SU-DHL-6 (cell line): Measurements from ENCODE around the gene FHOD3.

Source experiments
- H2AFZ ChIP-seq: fragments of 200-600 bp; sonication (generic); 2 replicates; pipeline ENCODE4 v1.6.1; 2014; ENCODE audit warnings: low read depth, mild to moderate bottlenecking, moderate library complexity, mixed read lengths, antibody characterized with exemption, low read length; ENCODE audit not compliant: severe bottlenecking
- H3F3A ChIP-seq: fragments of 200-600 bp; shearing (Covaris generic); 2 replicates; pipeline ENCODE4 v1.6.0; 2016; ENCODE audit warnings: antibody characterized with exemption, mild to moderate bottlenecking; ENCODE audit not compliant: insufficient read depth
- H3K27ac ChIP-seq: fragments of 200-600 bp; sonication (generic); 2 replicates; pipeline ENCODE4 v1.5.1; 2016; ENCODE audit warnings: low read depth, mild to moderate bottlenecking, low read length, moderate library complexity, mixed read lengths
- H3K27me3 ChIP-seq: fragments of 200-600 bp; sonication (generic), shearing (Covaris generic); 2 replicates; pipeline ENCODE4 v1.6.0; 2014; ENCODE audit warnings: mild to moderate bottlenecking, low read length
- H3K36me3 ChIP-seq: fragments of 200-600 bp; sonication (generic); 2 replicates; pipeline ENCODE4 v1.6.1; 2014; ENCODE audit warnings: mild to moderate bottlenecking, low read length, mixed read lengths
- H3K4me2 ChIP-seq: fragments of 300-600, 200-600 bp; shearing (Covaris generic), sonication (generic); 2 replicates; pipeline ENCODE4 v1.6.0; 2014; ENCODE audit warnings: low read length, low read depth, mild to moderate bottlenecking; ENCODE audit not compliant: poor library complexity, severe bottlenecking
- H3K4me3 ChIP-seq: fragments of 200-600 bp; sonication (generic); 2 replicates; pipeline ENCODE4 v1.5.1; 2014; ENCODE audit warnings: antibody characterized with exemption, low read length, mild to moderate bottlenecking, mixed read lengths; ENCODE audit not compliant: insufficient read depth, poor library complexity, severe bottlenecking
- H3K79me2 ChIP-seq: fragments of 200-600 bp; sonication (generic); 2 replicates; pipeline ENCODE4 v1.6.1; 2014; ENCODE audit warnings: mild to moderate bottlenecking, low read length, moderate library complexity; ENCODE audit not compliant: insufficient read depth
- H3K9ac ChIP-seq: fragments of 200-600 bp; sonication (generic); 2 replicates; pipeline ENCODE4 v1.7.0; 2014; ENCODE audit warnings: mild to moderate bottlenecking, low read length
- H3K9me2 ChIP-seq: fragments of 200-600 bp; sonication (generic); replicated peaks from 2 replicates; pipeline ENCODE4 v1.6.1; 2014; ENCODE audit warnings: low read length; ENCODE audit not compliant: insufficient read depth
- H3K9me3 ChIP-seq: fragments of 200-600 bp; sonication (generic); 2 replicates; pipeline ENCODE4 v1.6.1; 2014; ENCODE audit warnings: low read length, mixed read lengths; ENCODE audit not compliant: insufficient read depth
- H4K20me1 ChIP-seq: fragments of 200-600 bp; sonication (generic); 2 replicates; pipeline ENCODE4 v1.6.1; 2014; ENCODE audit warnings: low read depth, mild to moderate bottlenecking, antibody characterized with exemption, low read length, moderate library complexity, mixed read lengths
- EZH2phosphoT487 ChIP-seq: fragments of 200-600 bp; sonication (generic), shearing (Covaris generic); conservative IDR thresholded peaks from 2 replicates; pipeline ENCODE4 v1.6.1; 2018; ENCODE audit warnings: mild to moderate bottlenecking, antibody characterized with exemption, low read length, moderate library complexity, mixed read lengths
- TF ChIP-seq, protein P1 (sequence below): fragments of 200-600 bp; sonication (generic); IDR thresholded peaks from one replicate; pipeline ENCODE4 v1.5.1; 2017; ENCODE audit warnings: antibody characterized with exemption, mild to moderate bottlenecking, low read length, moderate library complexity; ENCODE audit not compliant: insufficient read depth, poor library complexity, severe bottlenecking

FHOD3 gene

DNA sequence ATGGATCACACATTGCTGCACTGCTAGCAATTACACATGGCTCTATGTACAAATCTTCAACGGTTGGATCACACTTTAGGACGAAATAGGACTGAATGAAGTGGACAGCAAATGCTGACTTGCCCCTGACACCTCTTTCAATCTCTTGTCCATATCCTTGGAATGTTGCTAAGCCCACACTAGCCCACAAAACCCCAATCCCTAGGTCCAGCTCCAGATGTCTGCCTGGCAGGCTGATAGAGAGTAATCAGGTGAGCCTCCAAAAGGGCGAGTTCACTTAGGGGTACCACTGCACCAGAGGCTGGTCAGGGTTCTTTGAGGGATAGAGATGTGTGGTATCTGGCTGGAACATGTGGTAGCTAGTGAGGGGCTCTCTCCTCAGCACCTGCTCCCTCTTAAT lies 18.5 kb upstream of the FHOD3 start:
- no peak overlapping the region for H3K9ac ChIP-seq
- H3K4me2 ChIP-seq, result no peak overlapping the region
- no peak for TF ChIP-seq EZH2phosphoT487
- TF ChIP-seq, protein P1, sequence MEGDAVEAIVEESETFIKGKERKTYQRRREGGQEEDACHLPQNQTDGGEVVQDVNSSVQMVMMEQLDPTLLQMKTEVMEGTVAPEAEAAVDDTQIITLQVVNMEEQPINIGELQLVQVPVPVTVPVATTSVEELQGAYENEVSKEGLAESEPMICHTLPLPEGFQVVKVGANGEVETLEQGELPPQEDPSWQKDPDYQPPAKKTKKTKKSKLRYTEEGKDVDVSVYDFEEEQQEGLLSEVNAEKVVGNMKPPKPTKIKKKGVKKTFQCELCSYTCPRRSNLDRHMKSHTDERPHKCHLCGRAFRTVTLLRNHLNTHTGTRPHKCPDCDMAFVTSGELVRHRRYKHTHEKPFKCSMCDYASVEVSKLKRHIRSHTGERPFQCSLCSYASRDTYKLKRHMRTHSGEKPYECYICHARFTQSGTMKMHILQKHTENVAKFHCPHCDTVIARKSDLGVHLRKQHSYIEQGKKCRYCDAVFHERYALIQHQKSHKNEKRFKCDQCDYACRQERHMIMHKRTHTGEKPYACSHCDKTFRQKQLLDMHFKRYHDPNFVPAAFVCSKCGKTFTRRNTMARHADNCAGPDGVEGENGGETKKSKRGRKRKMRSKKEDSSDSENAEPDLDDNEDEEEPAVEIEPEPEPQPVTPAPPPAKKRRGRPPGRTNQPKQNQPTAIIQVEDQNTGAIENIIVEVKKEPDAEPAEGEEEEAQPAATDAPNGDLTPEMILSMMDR, result no peak
- H3K79me2 ChIP-seq, result no peaks in the 10 kb centered on the region
- H3K9me2 ChIP-seq, result no peaks in the 10 kb centered on the region
- no peak overlapping the region for H2AFZ ChIP-seq
- no peaks in the 10 kb centered on the region for H3K9me3 ChIP-seq
- no peaks in the 10 kb centered on the region for H3K27me3 ChIP-seq
- no peak overlapping the region for H3K27ac ChIP-seq
- no peak overlapping the region for H3K4me3 ChIP-seq
- no peaks in the 10 kb centered on the region for H4K20me1 ChIP-seq
- no peaks in the 10 kb centered on the region for H3F3A ChIP-seq
- H3K36me3 ChIP-seq, result no peaks in the 10 kb centered on the region

DNA sequence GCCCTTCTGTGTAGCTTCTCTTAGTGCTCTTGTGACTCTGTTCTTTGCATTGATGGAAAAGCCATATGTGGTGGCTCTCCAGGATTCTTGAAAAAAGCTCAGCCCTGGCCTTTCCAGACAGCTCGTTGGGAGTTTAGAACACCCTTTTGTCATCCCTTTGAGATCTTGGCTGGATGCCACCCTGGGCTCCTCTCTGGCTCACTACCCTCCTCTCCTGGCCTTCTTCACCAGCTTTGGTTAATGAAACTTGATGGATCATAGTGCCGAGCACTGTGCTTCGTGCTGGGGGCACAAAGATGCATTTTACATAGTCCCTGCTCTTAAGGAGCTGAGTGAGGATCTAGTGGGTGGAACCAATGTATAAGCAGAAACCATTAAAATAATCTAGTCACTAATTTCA lies 15.6 kb upstream of the FHOD3 start:
- Histone ChIP-seq H3K9me3 (no peaks in the 10 kb centered on the region), H2AFZ (no peak overlapping the region), H3K27me3 (no peaks in the 10 kb centered on the region), H3K79me2 (no peaks in the 10 kb centered on the region), H3K27ac (no peak overlapping the region), H3K36me3 (no peaks in the 10 kb centered on the region), H4K20me1 (no peaks in the 10 kb centered on the region), H3K4me2 (no peak overlapping the region), H3F3A (no peaks in the 10 kb centered on the region), H3K4me3 (no peak overlapping the region), H3K9ac (no peak overlapping the region), H3K9me2 (no peaks in the 10 kb centered on the region)
- no peak for TF ChIP-seq EZH2phosphoT487
- TF ChIP-seq, protein P1, result no peak

DNA sequence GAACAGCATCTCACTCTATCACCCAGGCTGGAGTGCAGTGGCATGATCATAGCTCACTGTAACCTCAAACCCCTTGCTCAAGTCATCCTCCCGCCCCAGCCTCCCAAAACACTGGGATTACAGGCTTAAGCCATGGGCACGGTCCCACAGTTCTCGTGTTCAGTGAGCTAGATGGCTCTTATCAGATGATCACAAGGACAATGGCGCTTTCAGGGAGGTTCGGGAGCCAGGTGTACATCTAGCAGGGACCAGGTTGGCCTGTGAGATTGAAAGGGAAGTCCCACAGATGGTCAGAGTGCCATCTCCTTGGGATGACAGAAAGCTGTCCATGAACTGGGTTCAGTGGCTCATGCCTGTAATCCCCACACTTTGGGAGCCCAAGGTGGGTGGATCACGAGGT lies 14.1 kb upstream of the FHOD3 start:
- no peaks in the 10 kb centered on the region for H3K27me3 ChIP-seq

More for the DNA sequence above, 14.1 kb upstream of the FHOD3 start:
- H3K4me2 ChIP-seq, result no peak overlapping the region
- H4K20me1 ChIP-seq, result no peaks in the 10 kb centered on the region
- H3K4me3 ChIP-seq, result no peak overlapping the region
- H3K9me3 ChIP-seq, result no peaks in the 10 kb centered on the region
- TF ChIP-seq, protein P1, result no peak
- TF ChIP-seq EZH2phosphoT487, result no peak
- H3K9me2 ChIP-seq, result no peaks in the 10 kb centered on the region
- no peaks in the 10 kb centered on the region for H3K79me2 ChIP-seq
- H3F3A ChIP-seq, result no peaks in the 10 kb centered on the region
- H3K27ac ChIP-seq, result no peak overlapping the region
- H3K9ac ChIP-seq, result no peak overlapping the region
- H3K36me3 ChIP-seq, result no peaks in the 10 kb centered on the region
- H2AFZ ChIP-seq, result no peak overlapping the region
